Endothelial cell of umbilical vein (primary cell): ENCODE results near the gene TTBK1. TPM values are rescaled to one million over a fixed set of nuclear protein-coding genes. Genes with fewer than 3 reads are reported as not detected.

Source experiments
- BruUV-seq: library from RNA; stranded (reverse); fragments of 400-500 nt; replicated peaks from 2 replicates; lab custom pipeline; 2021; lab: Mats Ljungman, UMichigan
- CTCF ChIA-PET: fragments of 300-600, 350-600 bp; sonication (Branson Sonifier 250); formaldehyde crosslinking; loops from one replicate; lab custom pipeline; 2021; ENCODE audit warnings: antibody characterized with exemption, inconsistent platforms; lab: Charles Lee
- POLR2A ChIA-PET: fragments of 300-600, 350-600 bp; sonication (Branson Sonifier 250); formaldehyde crosslinking; loops from one replicate; lab custom pipeline; 2021; ENCODE audit warnings: antibody characterized with exemption, inconsistent platforms; lab: Charles Lee
- DNase-seq: peaks from one replicate; pipeline ENCODE4 v3.0.0-alpha.2; 2011; ENCODE audit warnings: low read depth, low spot score
- FAIRE-seq: peaks from 2 replicates; lab custom pipeline; 2011; peaks lifted over from hg19 to GRCh38; lab: Jason Lieb, UNC
- H2AFZ ChIP-seq: 2 replicates; pipeline ENCODE4 v1.6.0; 2012; ENCODE audit warnings: low read depth, low read length, control low read depth, inconsistent platforms
- H3K27ac ChIP-seq: 2 replicates; pipeline ENCODE4 v1.5.1; 2011; ENCODE audit warnings: low read depth, mild to moderate bottlenecking, control low read depth, low read length, moderate library complexity; ENCODE audit not compliant: insufficient read depth
- H3K27me3 ChIP-seq, 2 experiments: 2 replicates each; pipeline versions ENCODE4 v1.6.0 to v1.6.1; 2011; ENCODE audit warnings: low read length in 2 of 2, mixed read lengths in 1 of 2; ENCODE audit not compliant: control insufficient read depth in 2 of 2, insufficient read depth in 2 of 2
- H3K36me3 ChIP-seq, 2 experiments: 2 replicates in 1 of 2; 3 replicates in 1 of 2; pipeline ENCODE4 v1.5.1; 2011; ENCODE audit warnings: low read length in 2 of 2, mild to moderate bottlenecking in 1 of 2, moderate library complexity in 1 of 2; ENCODE audit not compliant: control insufficient read depth in 2 of 2, insufficient read depth in 2 of 2; ENCODE audit errors: extremely low read depth in 1 of 2
- H3K4me1 ChIP-seq: 3 replicates; pipeline ENCODE4 v1.5.1; 2011; ENCODE audit warnings: mild to moderate bottlenecking, low read length; ENCODE audit not compliant: control insufficient read depth, insufficient read depth; ENCODE audit errors: extremely low read depth
- H3K4me2 ChIP-seq: 2 replicates; pipeline ENCODE4 v1.6.1; 2011; ENCODE audit warnings: low read length, control low read depth, mixed read lengths; ENCODE audit not compliant: insufficient read depth
- H3K4me3 ChIP-seq, 3 experiments: fragments of 200-600 bp in 1 of 3; sonication (generic), shearing (Covaris generic) in 1 of 3; replicated peaks in 1 of 3; 2 replicates each; pipeline ENCODE4 v1.5.1; 2011 to 2016; ENCODE audit warnings: control low read depth in 3 of 3, low read length in 3 of 3, mild to moderate bottlenecking in 2 of 3, inconsistent platforms in 1 of 3, low read depth in 1 of 3, moderate library complexity in 1 of 3; ENCODE audit not compliant: insufficient read depth in 1 of 3
- H3K79me2 ChIP-seq: 2 replicates; pipeline ENCODE4 v1.6.0; 2012; ENCODE audit warnings: low read length, inconsistent platforms; ENCODE audit not compliant: control insufficient read depth, insufficient read depth
- H3K9ac ChIP-seq: replicated peaks from 2 replicates; pipeline ENCODE3; 2011; ENCODE audit warnings: low read length, control low read depth; ENCODE audit not compliant: insufficient read depth; ENCODE audit errors: extremely low read depth
- H3K9me1 ChIP-seq: replicated peaks from 3 replicates; pipeline ENCODE4 v1.6.0; 2011; ENCODE audit warnings: mild to moderate bottlenecking, low read length; ENCODE audit not compliant: control insufficient read depth, insufficient read depth; ENCODE audit errors: extremely low read depth
- H3K9me3 ChIP-seq: replicated peaks from 2 replicates; pipeline ENCODE4 v1.5.1; 2012; ENCODE audit warnings: low read length, inconsistent platforms; ENCODE audit not compliant: control insufficient read depth, insufficient read depth
- H4K20me1 ChIP-seq: replicated peaks from 2 replicates; pipeline ENCODE3; 2011; ENCODE audit warnings: mild to moderate bottlenecking, low read length; ENCODE audit not compliant: control insufficient read depth, insufficient read depth; ENCODE audit errors: extremely low read depth
- EZH2 ChIP-seq: IDR thresholded peaks from 2 replicates; pipeline ENCODE4 v1.6.1; 2012; ENCODE audit warnings: borderline replicate concordance, low read depth, mild to moderate bottlenecking, moderate library complexity, low read length, inconsistent platforms; ENCODE audit not compliant: severe bottlenecking
- FOS ChIP-seq: IDR thresholded peaks from 2 replicates; pipeline ENCODE4 v1.6.1; 2011; ENCODE audit warnings: mild to moderate bottlenecking, low read length, moderate library complexity, borderline replicate concordance; ENCODE audit not compliant: insufficient read depth
- GATA2 ChIP-seq: IDR thresholded peaks from 2 replicates; pipeline ENCODE4 v1.7.0; 2011; ENCODE audit warnings: low read depth, mild to moderate bottlenecking, moderate library complexity, mixed read lengths, low read length; ENCODE audit not compliant: insufficient read length, insufficient read depth
- JUN ChIP-seq: IDR thresholded peaks from 2 replicates; pipeline ENCODE4 v1.6.1; 2011; ENCODE audit warnings: borderline replicate concordance, low read depth; ENCODE audit not compliant: insufficient read length, insufficient read depth
- MYC ChIP-seq: IDR thresholded peaks from one replicate; pipeline ENCODE4 v1.6.1; 2011; ENCODE audit warnings: mild to moderate bottlenecking, low read depth, low read length
- POLR2A ChIP-seq: IDR thresholded peaks from 2 replicates; pipeline ENCODE4 v1.6.1; 2012; ENCODE audit warnings: low read depth, mild to moderate bottlenecking, control low read depth, low read length
- dilution Hi-C: fragments of 300-500 bp; cut with MboI; formaldehyde crosslinking; loops from one replicate; pipeline ENCODE4 v1.15.0; 2019; ENCODE audit warnings: low sequenced_read_pairs; ENCODE audit not compliant: extremely low pct_ligation_motif_present
- intact Hi-C: fragments of 100-400 bp; cut with micrococcal nuclease; formaldehyde crosslinking; loops from one replicate; pipeline ENCODE4 v1.10.0; 2022
- polyA plus RNA-seq, 4 experiments: library from polyadenylated mRNA; depleted of rRNA in 3 of 4; stranded (reverse) in 3 of 4; unstranded in 1 of 4; fragments of >200 nt; gene quantifications; 2 replicates each; pipeline versions ENCODE4 v1.2.1 to v1.2.3, GENCODE V29; 2011 to 2012; ENCODE audit warnings: missing spikeins in 1 of 4
- total RNA-seq: library from RNA; stranded (reverse); gene quantifications from 2 replicates; pipeline ENCODE4 v1.2.3, GENCODE V29; 2021
- TF ChIP-seq, protein P1 (sequence below), 2 donors: IDR thresholded peaks; 1 replicate in 1 of 2; 2 replicates in 1 of 2; pipeline ENCODE4 v1.5.1; 2011; ENCODE audit warnings: low read length in 2 of 2, mild to moderate bottlenecking in 2 of 2, moderate library complexity in 2 of 2, control low read depth in 1 of 2, inconsistent platforms in 1 of 2, low read depth in 1 of 2; ENCODE audit not compliant: insufficient read depth in 1 of 2; ENCODE audit errors: extremely low read depth in 1 of 2
- TF ChIP-seq, protein P2 (sequence below): IDR thresholded peaks from 2 replicates; pipeline ENCODE4 v1.6.1; 2011; ENCODE audit not compliant: insufficient read depth, insufficient read length

TTBK1 gene
- total and polyA plus RNA-seq, 2 donors (not counting 3 experiments of a cell fraction or from before 2014, with no cell fraction given): 0.06 TPM; not detected in 1

- FAIRE-seq: no peak
Measured at GRCh38 chr6:43273707-43274106, 30.4 kb downstream of the TTBK1 start.

More at GRCh38 chr6:43273707-43274106, 30.4 kb downstream of the TTBK1 start:
- ChIA-PET POLR2A (no interaction called here), CTCF (interaction anchor here (1.3 kb wide), 1 partner anchor 10 kb away, joined by 8 read pairs; no protein-coding TSS in a partner anchor)
- dilution Hi-C loops: no loop called here
- H4K20me1 ChIP-seq: no peaks in the 10 kb centered on the region
- H3K9me1 ChIP-seq: no peaks in the 10 kb centered on the region
- H3K9me3 ChIP-seq: no peaks in the 10 kb centered on the region
- DNase-seq: no peak
- intact Hi-C loops: no loop called here
- no peaks in the 10 kb centered on the region for H3K4me1 ChIP-seq
- no peak overlapping the region for H3K4me3 ChIP-seq
- no peaks in the 10 kb centered on the region for H3K36me3 ChIP-seq
- TF ChIP-seq, protein P1, sequence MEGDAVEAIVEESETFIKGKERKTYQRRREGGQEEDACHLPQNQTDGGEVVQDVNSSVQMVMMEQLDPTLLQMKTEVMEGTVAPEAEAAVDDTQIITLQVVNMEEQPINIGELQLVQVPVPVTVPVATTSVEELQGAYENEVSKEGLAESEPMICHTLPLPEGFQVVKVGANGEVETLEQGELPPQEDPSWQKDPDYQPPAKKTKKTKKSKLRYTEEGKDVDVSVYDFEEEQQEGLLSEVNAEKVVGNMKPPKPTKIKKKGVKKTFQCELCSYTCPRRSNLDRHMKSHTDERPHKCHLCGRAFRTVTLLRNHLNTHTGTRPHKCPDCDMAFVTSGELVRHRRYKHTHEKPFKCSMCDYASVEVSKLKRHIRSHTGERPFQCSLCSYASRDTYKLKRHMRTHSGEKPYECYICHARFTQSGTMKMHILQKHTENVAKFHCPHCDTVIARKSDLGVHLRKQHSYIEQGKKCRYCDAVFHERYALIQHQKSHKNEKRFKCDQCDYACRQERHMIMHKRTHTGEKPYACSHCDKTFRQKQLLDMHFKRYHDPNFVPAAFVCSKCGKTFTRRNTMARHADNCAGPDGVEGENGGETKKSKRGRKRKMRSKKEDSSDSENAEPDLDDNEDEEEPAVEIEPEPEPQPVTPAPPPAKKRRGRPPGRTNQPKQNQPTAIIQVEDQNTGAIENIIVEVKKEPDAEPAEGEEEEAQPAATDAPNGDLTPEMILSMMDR (IDR thresholded peaks at IDR 0.05; ENCODE audit: extremely low read depth in 1 of 2, insufficient read depth in 1 of 2, low read depth in 1 of 2, low read length in 2 of 2): no peak
- TF ChIP-seq EZH2: no peak
- no peak for TF ChIP-seq POLR2A
- TF ChIP-seq GATA2: no peak
- TF ChIP-seq, protein P2, sequence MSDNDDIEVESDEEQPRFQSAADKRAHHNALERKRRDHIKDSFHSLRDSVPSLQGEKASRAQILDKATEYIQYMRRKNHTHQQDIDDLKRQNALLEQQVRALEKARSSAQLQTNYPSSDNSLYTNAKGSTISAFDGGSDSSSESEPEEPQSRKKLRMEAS: no peak
- TF ChIP-seq MYC: no peak
- TF ChIP-seq FOS: no peak
- TF ChIP-seq JUN: no peak
- no peak overlapping the region for H3K9ac ChIP-seq
- no peak overlapping the region for H2AFZ ChIP-seq
- H3K27ac ChIP-seq: no peak overlapping the region
- H3K4me2 ChIP-seq: no peak overlapping the region
- no peaks in the 10 kb centered on the region for H3K79me2 ChIP-seq
- H3K27me3 ChIP-seq: peaks cover 57 to 66% of the 10 kb centered on the region in 2 experiments
- no TSS peak for BruUV-seq
